ENCODE data around the gene DGCR2. TPM values are rescaled to one million over a fixed set of nuclear protein-coding genes. Genes with fewer than 3 reads are reported as not detected.

The DGCR2 gene
- total and polyA plus RNA-seq, 2 of the 4 experiments (the other 2 are of a cell fraction): 17.2 to 35.4 TPM

- H2BK15ac ChIP-seq (ENCODE audit: low read depth, low read length): no peak overlapping the region
- no peak overlapping the region for H3K4me3 ChIP-seq (ENCODE audit: insufficient read depth, low read depth, low read length)
- no peak overlapping the region for H3K14ac ChIP-seq (replicated peaks; ENCODE audit: low read depth, low read length)
- H3K9me1 ChIP-seq (ENCODE audit: insufficient read depth, low read length): peaks cover 7% of the 10 kb centered on the region; the same call in 1 of the 2 replicates
- H3K9me3 ChIP-seq (ENCODE audit: control insufficient read depth, insufficient read depth, low read length): no peaks in the 10 kb centered on the region
- no peak overlapping the region for H4K91ac ChIP-seq (ENCODE audit: insufficient read depth, low read depth, low read length)
- no peak overlapping the region for H2AK9ac ChIP-seq (replicated peaks; ENCODE audit: low read depth, low read length, poor library complexity)
- no peak overlapping the region for H3K9ac ChIP-seq (ENCODE audit: low read depth, low read length)
- H2BK120ac ChIP-seq (ENCODE audit: low read depth, low read length): no peak overlapping the region
- H4K8ac ChIP-seq (ENCODE audit: low read depth in 2 of 2, low read length in 2 of 2): no peak overlapping the region
- no peak overlapping the region for H3K23ac ChIP-seq (ENCODE audit: low read depth, low read length)
- ChIA-PET CTCF (no interaction called here), POLR2A (ENCODE audit: unreplicated experiment) (no interaction called here)
- no peak overlapping the region for H2AFZ ChIP-seq (replicated peaks; ENCODE audit: low read length, poor library complexity)
- no peak overlapping the region for H3K27ac ChIP-seq (ENCODE audit: insufficient read depth, low read length)
- H4K5ac ChIP-seq (ENCODE audit: low read depth, low read length): no peak overlapping the region
- H3K79me1 ChIP-seq (ENCODE audit: low read depth in 1 of 2, low read length in 2 of 2): peaks cover 3 to 4% of the 10 kb centered on the region in 2 experiments; a peak in 2 of 4 replicates
- intact Hi-C loops (cut with micrococcal nuclease): no loop called here
- H2BK5ac ChIP-seq (ENCODE audit: low read depth, low read length, poor library complexity, severe bottlenecking): no peak overlapping the region
- no peaks in the 10 kb centered on the region for H3K27me3 ChIP-seq (ENCODE audit: control insufficient read depth, insufficient read depth, low read length)
- H3K4me2 ChIP-seq (ENCODE audit: low read depth, low read length): no peak overlapping the region
- no peak overlapping the region for H2AK5ac ChIP-seq (ENCODE audit: low read depth, low read length)
- no TSS peak for BruUV-seq (replicated peaks)
- no peaks in the 10 kb centered on the region; the same call in 1 of the 2 replicates for H4K20me1 ChIP-seq (ENCODE audit: insufficient read depth, low read length)
- no peak overlapping the region for H3K4ac ChIP-seq (ENCODE audit: low read depth, low read length)
- DNase-seq (no peak), ATAC-seq (ENCODE audit: low read depth) (no peak)
- in situ Hi-C loops (cut with MboI; ENCODE audit: low sequenced_read_pairs): no loop called here
- WGBS, 2 experiments (ENCODE audit: extremely low coverage in 2 of 2, insufficient read length in 1 of 2): 90% methylated on average over 7 of the region's 11 CpGs; no CpG with 5 or more reads in 1 of the 2 experiments
- H3K18ac ChIP-seq (ENCODE audit: low read depth, low read length): no peak overlapping the region
- peaks cover 52% of the 10 kb centered on the region for H3K36me3 ChIP-seq (ENCODE audit: control insufficient read depth, insufficient read depth, low read length)
- dilution Hi-C loops (cut with HindIII; ENCODE audit: low sequenced_read_pairs, unreplicated experiment): no loop called here
- no peak overlapping the region for H3K56ac ChIP-seq (ENCODE audit: extremely low read depth, insufficient read depth, low read length)
- TF ChIP-seq POLR2A (IDR thresholded peaks at IDR 0.05; ENCODE audit: low read depth, low read length): no peak
- H3K4me1 ChIP-seq (ENCODE audit: control insufficient read depth, insufficient read depth, low read length): peaks cover 2% of the 10 kb centered on the region; the same call in 1 of the 2 replicates
- H2BK20ac ChIP-seq (ENCODE audit: low read depth, low read length): no peak overlapping the region
Measured at GRCh38 chr22:19047993-19048392, 74.2 kb downstream of the DGCR2 start.

Measured in IMR-90 (cell line).